SK-N-SH treated with all-trans-retinoic acid at 6 μM for 48 hours (cell line): ENCODE results near the gene KEL.

ENCODE experiments used
- GLIS3 ChIP-seq: fragments of 250-450 bp; sonication (Bioruptor Pico); IDR thresholded peaks from 2 replicates; pipeline ENCODE4 v1.5.0; 2020; ENCODE audit warnings: mild to moderate bottlenecking, moderate library complexity
- PPARA ChIP-seq: fragments of 250-450 bp; sonication (Bioruptor Pico); IDR thresholded peaks from 2 replicates; pipeline ENCODE4 v1.5.0; 2020; ENCODE audit warnings: mild to moderate bottlenecking, borderline replicate concordance
- ZFP3 ChIP-seq: fragments of 250-450 bp; sonication (Bioruptor Pico); IDR thresholded peaks from 2 replicates; pipeline ENCODE4 v1.5.0; 2020; ENCODE audit warnings: mild to moderate bottlenecking, moderate library complexity
- ZFP30 ChIP-seq: fragments of 450-650 bp; formaldehyde crosslinking; IDR thresholded peaks from 2 replicates; pipeline ENCODE4 v1.5.0; 2022; ENCODE audit warnings: mild to moderate bottlenecking, moderate library complexity
- ZNF8 ChIP-seq: fragments of 450-650 bp; formaldehyde crosslinking; IDR thresholded peaks from 2 replicates; pipeline ENCODE4 v1.5.0; 2020; ENCODE audit warnings: mild to moderate bottlenecking, moderate library complexity
- TF ChIP-seq, protein P1 (sequence below): fragments of 250-450 bp; sonication (Bioruptor Pico); IDR thresholded peaks from 2 replicates; pipeline ENCODE4 v1.8.0; 2020; ENCODE audit warnings: mild to moderate bottlenecking, moderate library complexity, borderline replicate concordance
- TF ChIP-seq, protein P2 (sequence below): fragments of 250-450 bp; sonication (Bioruptor Pico); IDR thresholded peaks from 2 replicates; pipeline ENCODE4 v1.8.0; 2021; ENCODE audit warnings: low read depth, mild to moderate bottlenecking, moderate library complexity, borderline replicate concordance

- no peak for TF ChIP-seq ZFP30
- TF ChIP-seq, protein P1, sequence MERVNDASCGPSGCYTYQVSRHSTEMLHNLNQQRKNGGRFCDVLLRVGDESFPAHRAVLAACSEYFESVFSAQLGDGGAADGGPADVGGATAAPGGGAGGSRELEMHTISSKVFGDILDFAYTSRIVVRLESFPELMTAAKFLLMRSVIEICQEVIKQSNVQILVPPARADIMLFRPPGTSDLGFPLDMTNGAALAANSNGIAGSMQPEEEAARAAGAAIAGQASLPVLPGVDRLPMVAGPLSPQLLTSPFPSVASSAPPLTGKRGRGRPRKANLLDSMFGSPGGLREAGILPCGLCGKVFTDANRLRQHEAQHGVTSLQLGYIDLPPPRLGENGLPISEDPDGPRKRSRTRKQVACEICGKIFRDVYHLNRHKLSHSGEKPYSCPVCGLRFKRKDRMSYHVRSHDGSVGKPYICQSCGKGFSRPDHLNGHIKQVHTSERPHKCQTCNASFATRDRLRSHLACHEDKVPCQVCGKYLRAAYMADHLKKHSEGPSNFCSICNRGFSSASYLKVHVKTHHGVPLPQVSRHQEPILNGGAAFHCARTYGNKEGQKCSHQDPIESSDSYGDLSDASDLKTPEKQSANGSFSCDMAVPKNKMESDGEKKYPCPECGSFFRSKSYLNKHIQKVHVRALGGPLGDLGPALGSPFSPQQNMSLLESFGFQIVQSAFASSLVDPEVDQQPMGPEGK (CRISPR knock-in tag): no peak
- TF ChIP-seq, protein P2, sequence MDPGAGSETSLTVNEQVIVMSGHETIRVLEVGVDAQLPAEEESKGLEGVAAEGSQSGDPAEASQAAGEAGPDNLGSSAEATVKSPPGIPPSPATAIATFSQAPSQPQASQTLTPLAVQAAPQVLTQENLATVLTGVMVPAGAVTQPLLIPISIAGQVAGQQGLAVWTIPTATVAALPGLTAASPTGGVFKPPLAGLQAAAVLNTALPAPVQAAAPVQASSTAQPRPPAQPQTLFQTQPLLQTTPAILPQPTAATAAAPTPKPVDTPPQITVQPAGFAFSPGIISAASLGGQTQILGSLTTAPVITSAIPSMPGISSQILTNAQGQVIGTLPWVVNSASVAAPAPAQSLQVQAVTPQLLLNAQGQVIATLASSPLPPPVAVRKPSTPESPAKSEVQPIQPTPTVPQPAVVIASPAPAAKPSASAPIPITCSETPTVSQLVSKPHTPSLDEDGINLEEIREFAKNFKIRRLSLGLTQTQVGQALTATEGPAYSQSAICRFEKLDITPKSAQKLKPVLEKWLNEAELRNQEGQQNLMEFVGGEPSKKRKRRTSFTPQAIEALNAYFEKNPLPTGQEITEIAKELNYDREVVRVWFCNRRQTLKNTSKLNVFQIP (CRISPR knock-in tag): no peak
- no peak for TF ChIP-seq PPARA (CRISPR knock-in tag)
- TF ChIP-seq GLIS3 (CRISPR knock-in tag): no peak
- no peak for TF ChIP-seq ZNF8 (CRISPR knock-in tag)
- TF ChIP-seq ZFP3 (CRISPR knock-in tag): no peak
Observed at GRCh38 chr7:142938611-142939010, 23.6 kb downstream of the KEL start.
